Fibroblast of lung (primary cell): ENCODE measurements around the gene CFAP298. TPM values are rescaled to one million over a fixed set of nuclear protein-coding genes. Genes with fewer than 3 reads are reported as not detected.
"Not testable (repeated sequence)": the region's sequence is repeated elsewhere in the genome, so short reads cannot be mapped to it uniquely, and the experiment has no call there.

ENCODE experiments used
- DNase-seq, 2 donors: peaks; one replicate each; pipeline versions ENCODE4 v3.0.0 to v3.0.0-alpha.2; 2010; ENCODE audit warnings: low read depth in 2 of 2
- H2AFZ ChIP-seq: 2 replicates; pipeline ENCODE4 v1.5.1; 2012; ENCODE audit warnings: low read length, control low read depth, inconsistent platforms
- H3K27ac ChIP-seq: 2 replicates; pipeline ENCODE4 v1.5.1; 2011; ENCODE audit warnings: low read length, control low read depth; ENCODE audit not compliant: insufficient read depth
- H3K27me3 ChIP-seq: 2 replicates; pipeline ENCODE4 v1.5.1; 2011; ENCODE audit warnings: mild to moderate bottlenecking, low read length; ENCODE audit not compliant: control insufficient read depth, insufficient read depth
- H3K36me3 ChIP-seq: 2 replicates; pipeline ENCODE4 v1.5.1; 2011; ENCODE audit warnings: low read length; ENCODE audit not compliant: control insufficient read depth, insufficient read depth
- H3K4me1 ChIP-seq: 2 replicates; pipeline ENCODE4 v1.5.1; 2011; ENCODE audit warnings: low read length; ENCODE audit not compliant: control insufficient read depth, insufficient read depth; ENCODE audit errors: extremely low read depth
- H3K4me2 ChIP-seq: 2 replicates; pipeline ENCODE4 v1.5.1; 2011; ENCODE audit warnings: low read length, control low read depth; ENCODE audit not compliant: insufficient read depth; ENCODE audit errors: extremely low read depth
- H3K4me3 ChIP-seq, 4 experiments: fragments of 200-600 bp in 1 of 4; sonication (generic) in 1 of 4; replicated peaks in 1 of 4; 2 replicates each; pipeline ENCODE4 v1.5.1; 2011 to 2016; ENCODE audit warnings: low read length in 4 of 4, low read depth in 3 of 4, mild to moderate bottlenecking in 3 of 4, control low read depth in 2 of 4, inconsistent platforms in 1 of 4, mixed read lengths in 1 of 4; ENCODE audit not compliant: insufficient read depth in 1 of 4; ENCODE audit errors: control extremely low read depth in 1 of 4
- H3K79me2 ChIP-seq: 2 replicates; pipeline ENCODE4 v1.5.1; 2012; ENCODE audit warnings: mild to moderate bottlenecking, low read length, inconsistent platforms; ENCODE audit not compliant: control insufficient read depth, insufficient read depth
- H3K9ac ChIP-seq: 2 replicates; pipeline ENCODE4 v1.5.1; 2011; ENCODE audit warnings: mild to moderate bottlenecking, low read length, control low read depth; ENCODE audit not compliant: insufficient read depth
- H3K9me3 ChIP-seq: 2 replicates; pipeline ENCODE4 v1.5.1; 2012; ENCODE audit warnings: low read depth, low read length; ENCODE audit not compliant: control insufficient read depth, insufficient read depth
- H4K20me1 ChIP-seq: 2 replicates; pipeline ENCODE4 v1.5.1; 2011; ENCODE audit warnings: low read length; ENCODE audit not compliant: control insufficient read depth, insufficient read depth; ENCODE audit errors: extremely low read depth
- EZH2 ChIP-seq: IDR thresholded peaks from 2 replicates; pipeline ENCODE4 v1.5.1; 2012; ENCODE audit warnings: low read length, control low read depth, mild to moderate bottlenecking; ENCODE audit errors: missing control alignments
- polyA plus RNA-seq, 2 donors: library from polyadenylated mRNA; depleted of rRNA in 1 of 2; stranded (reverse) in 1 of 2; unstranded in 1 of 2; fragments of >200 nt; gene quantifications; 2 replicates each; pipeline ENCODE4 v1.2.1, GENCODE V29; 2011 to 2012; ENCODE audit warnings: missing spikeins in 1 of 2
- total RNA-seq: library from RNA; depleted of rRNA; stranded (reverse); fragments of >200 nt; gene quantifications from 2 replicates; pipeline ENCODE4 v1.2.1, GENCODE V29; 2014
- TF ChIP-seq, protein P1 (sequence below), 2 donors: IDR thresholded peaks in 1 of 2; conservative IDR thresholded peaks in 1 of 2; 1 replicate in 1 of 2; 2 replicates in 1 of 2; pipeline ENCODE4 v1.5.1; 2011 to 2012; ENCODE audit warnings: low read length in 2 of 2, control low read depth in 1 of 2, inconsistent platforms in 1 of 2, low read depth in 1 of 2, mild to moderate bottlenecking in 1 of 2

Gene CFAP298
- total and polyA plus RNA-seq, 2 donors (not counting 1 experiment from before 2014, with no cell fraction given) = 18.7 to 20.9 TPM

DNA sequence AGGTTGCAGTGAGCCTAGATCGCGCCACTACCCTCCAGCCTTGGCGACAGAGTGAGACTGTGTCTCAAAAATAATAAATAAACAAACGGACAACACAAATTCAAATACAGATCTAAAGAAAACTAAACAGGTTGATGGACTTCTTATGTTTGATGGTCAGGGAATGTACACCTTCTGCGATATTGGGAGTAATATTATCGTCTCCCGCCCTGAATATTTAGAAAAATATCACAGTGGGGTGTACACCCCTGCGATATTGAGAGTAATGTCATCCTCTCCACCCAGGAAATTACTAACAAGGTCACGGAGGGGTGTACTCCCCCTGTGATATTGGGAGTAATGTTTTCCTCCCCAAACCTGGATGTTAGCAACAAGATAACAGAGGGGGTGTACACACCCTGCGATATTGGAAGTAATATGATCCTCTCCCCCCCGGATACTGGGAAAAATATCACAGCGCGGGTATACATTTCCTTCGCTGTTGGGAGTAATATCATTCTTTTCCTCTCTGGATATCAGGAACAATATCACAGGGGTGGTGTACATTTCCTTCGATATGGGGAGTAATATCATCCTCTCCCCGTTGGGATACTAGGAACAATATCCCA, 1.4 kb upstream of the CFAP298 start:
- peaks cover 16% of the 10 kb centered on the region for H3K79me2 ChIP-seq
- H3K4me1 ChIP-seq = no peaks in the 10 kb centered on the region
- no peaks in the 10 kb centered on the region for H3K27me3 ChIP-seq
- no peak overlapping the region for H3K9ac ChIP-seq
- H3K27ac ChIP-seq = no peak overlapping the region
- peak overlapping the region; percentile 59 for H3K4me2 ChIP-seq
- no peak for DNase-seq
- H3K36me3 ChIP-seq = no peaks in the 10 kb centered on the region
- no peaks in the 10 kb centered on the region for H4K20me1 ChIP-seq
- H3K9me3 ChIP-seq = no peaks in the 10 kb centered on the region
- peak overlapping the region; percentile 75 to 94 (median 87) for H3K4me3 ChIP-seq
- TF ChIP-seq, protein P1, sequence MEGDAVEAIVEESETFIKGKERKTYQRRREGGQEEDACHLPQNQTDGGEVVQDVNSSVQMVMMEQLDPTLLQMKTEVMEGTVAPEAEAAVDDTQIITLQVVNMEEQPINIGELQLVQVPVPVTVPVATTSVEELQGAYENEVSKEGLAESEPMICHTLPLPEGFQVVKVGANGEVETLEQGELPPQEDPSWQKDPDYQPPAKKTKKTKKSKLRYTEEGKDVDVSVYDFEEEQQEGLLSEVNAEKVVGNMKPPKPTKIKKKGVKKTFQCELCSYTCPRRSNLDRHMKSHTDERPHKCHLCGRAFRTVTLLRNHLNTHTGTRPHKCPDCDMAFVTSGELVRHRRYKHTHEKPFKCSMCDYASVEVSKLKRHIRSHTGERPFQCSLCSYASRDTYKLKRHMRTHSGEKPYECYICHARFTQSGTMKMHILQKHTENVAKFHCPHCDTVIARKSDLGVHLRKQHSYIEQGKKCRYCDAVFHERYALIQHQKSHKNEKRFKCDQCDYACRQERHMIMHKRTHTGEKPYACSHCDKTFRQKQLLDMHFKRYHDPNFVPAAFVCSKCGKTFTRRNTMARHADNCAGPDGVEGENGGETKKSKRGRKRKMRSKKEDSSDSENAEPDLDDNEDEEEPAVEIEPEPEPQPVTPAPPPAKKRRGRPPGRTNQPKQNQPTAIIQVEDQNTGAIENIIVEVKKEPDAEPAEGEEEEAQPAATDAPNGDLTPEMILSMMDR (conservative IDR thresholded peaks at IDR 0.05 in 1 of 2, IDR thresholded peaks at IDR 0.05 in 1 of 2; ENCODE audit: low read depth in 1 of 2, low read length in 2 of 2) = no peak
- no peak for TF ChIP-seq EZH2
- peak overlapping the region; percentile 96 for H2AFZ ChIP-seq

- Histone ChIP-seq H3K4me3 (peak overlapping the region; percentile 75 to 94 (median 87)), H3K79me2 (peaks cover 16% of the 10 kb centered on the region), H3K9ac (peak overlapping the region; percentile 95), H4K20me1 (no peaks in the 10 kb centered on the region), H2AFZ (peak overlapping the region; percentile 96), H3K27me3 (no peaks in the 10 kb centered on the region), H3K4me1 (no peaks in the 10 kb centered on the region), H3K36me3 (no peaks in the 10 kb centered on the region), H3K4me2 (peak overlapping the region; percentile 59), H3K27ac (peak overlapping the region; percentile 98), H3K9me3 (no peaks in the 10 kb centered on the region)
- TF ChIP-seq EZH2 = no peak
- TF ChIP-seq, protein P1 (conservative IDR thresholded peaks at IDR 0.05 in 1 of 2, IDR thresholded peaks at IDR 0.05 in 1 of 2; ENCODE audit: low read depth in 1 of 2, low read length in 2 of 2) = no peak
- DNase-seq = no peak
Observed at GRCh38 chr21:32612999-32613337, 791 bp upstream of the CFAP298 start.

GRCh38 chr21:32611471-32611997, 643 bp downstream of the CFAP298 start:
- Histone ChIP-seq H3K36me3 (no peaks in the 10 kb centered on the region), H3K27ac (peak overlapping the region; percentile 98), H2AFZ (peak overlapping the region; percentile 96), H3K9ac (peak overlapping the region; percentile 95), H3K4me1 (no peaks in the 10 kb centered on the region), H4K20me1 (no peaks in the 10 kb centered on the region), H3K27me3 (no peaks in the 10 kb centered on the region), H3K4me3 (peak overlapping the region; percentile 75 to 94 (median 87)), H3K79me2 (peaks cover 16% of the 10 kb centered on the region), H3K9me3 (no peaks in the 10 kb centered on the region), H3K4me2 (peak overlapping the region; percentile 84)
- TF ChIP-seq, protein P1 (conservative IDR thresholded peaks at IDR 0.05 in 1 of 2, IDR thresholded peaks at IDR 0.05 in 1 of 2; ENCODE audit: low read depth in 1 of 2, low read length in 2 of 2) = no peak
- no peak for TF ChIP-seq EZH2
- peak in 1 of 2 donors; percentile 44 for DNase-seq

- peak overlapping the region in 3 of 4 experiments; percentile 30 to 94 (median 86) for H3K4me3 ChIP-seq
- not testable (repeated sequence) for H3K9ac ChIP-seq, H3K36me3 ChIP-seq, H3K9me3 ChIP-seq, H3K27me3 ChIP-seq, DNase-seq, H2AFZ ChIP-seq, H4K20me1 ChIP-seq, H3K27ac ChIP-seq, H3K4me1 ChIP-seq
- H3K4me2 ChIP-seq = peak overlapping the region; percentile 66
- peaks cover 16% of the 10 kb centered on the region for H3K79me2 ChIP-seq
Observed at GRCh38 chr21:32610940-32611339, 1.2 kb downstream of the CFAP298 start.
